Mucosa of rectum (tissue), 2 donors: ENCODE measurements around the gene GOLGA3.
"Not testable (repeated sequence)": the region's sequence is repeated elsewhere in the genome, so short reads cannot be mapped to it uniquely, and the experiment has no call there.

Experiments
- H3K27ac ChIP-seq, 2 donors: one replicate each; pipeline ENCODE4 v1.7.0; 2013; ENCODE audit warnings: inconsistent platforms in 2 of 2, low read depth in 2 of 2, low read length in 2 of 2
- H3K27me3 ChIP-seq, 2 donors: one replicate each; pipeline ENCODE4 v1.7.0; 2013; ENCODE audit warnings: low read length in 2 of 2; ENCODE audit not compliant: control insufficient read depth in 2 of 2, insufficient read depth in 2 of 2
- H3K36me3 ChIP-seq, 2 donors: one replicate each; pipeline ENCODE4 v1.7.0; 2013; ENCODE audit warnings: low read length in 2 of 2; ENCODE audit not compliant: control insufficient read depth in 2 of 2, insufficient read depth in 2 of 2
- H3K4me1 ChIP-seq, 2 donors: one replicate each; pipeline ENCODE4 v1.7.0; 2013; ENCODE audit warnings: low read length in 2 of 2, mild to moderate bottlenecking in 1 of 2; ENCODE audit not compliant: control insufficient read depth in 2 of 2, insufficient read depth in 2 of 2
- H3K4me3 ChIP-seq, 2 donors: one replicate each; pipeline ENCODE4 v1.7.0; 2013; ENCODE audit warnings: low read length in 2 of 2
- H3K9ac ChIP-seq, 2 donors: one replicate each; pipeline ENCODE4 v1.7.0; 2013; ENCODE audit warnings: low read length in 2 of 2, low read depth in 1 of 2, mild to moderate bottlenecking in 1 of 2
- H3K9me3 ChIP-seq, 2 donors: one replicate each; pipeline ENCODE4 v1.7.0; 2013; ENCODE audit warnings: low read length in 2 of 2; ENCODE audit not compliant: control insufficient read depth in 2 of 2
- donor health status: healthy.
- donor health status: Normal muscosa, but diverticular disease.

Gene GOLGA3

GRCh38 chr12:132814232-132814631 is 14.4 kb downstream of the GOLGA3 start:
- Histone ChIP-seq H3K9me3 (no peaks in the 10 kb centered on the region), H3K36me3 (peaks cover 51 to 68% of the 10 kb centered on the region in 2 donors), H3K4me1 (no peaks in the 10 kb centered on the region), H3K9ac (no peak overlapping the region), H3K27ac (no peak overlapping the region), H3K4me3 (no peak overlapping the region), H3K27me3 (no peaks in the 10 kb centered on the region)

- Histone ChIP-seq H3K27me3 (no peaks in the 10 kb centered on the region), H3K4me3 (no peak overlapping the region), H3K4me1 (no peaks in the 10 kb centered on the region), H3K36me3 (peaks cover 44 to 65% of the 10 kb centered on the region in 2 donors), H3K9ac (no peak overlapping the region), H3K9me3 (no peaks in the 10 kb centered on the region), H3K27ac (no peak overlapping the region)
These were observed 15.2 kb downstream of the GOLGA3 start for GRCh38 chr12:132813443-132813842.

- Histone ChIP-seq H3K36me3 (peaks cover 47 to 65% of the 10 kb centered on the region in 2 donors), H3K9me3 (no peaks in the 10 kb centered on the region), H3K4me1 (no peaks in the 10 kb centered on the region), H3K4me3 (no peak overlapping the region), H3K27ac (no peak overlapping the region), H3K9ac (no peak overlapping the region), H3K27me3 (no peaks in the 10 kb centered on the region)
These were observed 15.9 kb downstream of the GOLGA3 start for GRCh38 chr12:132812631-132813305.

- not testable (repeated sequence) for H3K27me3 ChIP-seq, H3K4me1 ChIP-seq, H3K27ac ChIP-seq, H3K9ac ChIP-seq, H3K4me3 ChIP-seq, H3K9me3 ChIP-seq
- H3K36me3 ChIP-seq = peaks cover 52 to 67% of the 10 kb centered on the region in 2 donors
These were observed 19.3 kb downstream of the GOLGA3 start for GRCh38 chr12:132809391-132809790.

DNA sequence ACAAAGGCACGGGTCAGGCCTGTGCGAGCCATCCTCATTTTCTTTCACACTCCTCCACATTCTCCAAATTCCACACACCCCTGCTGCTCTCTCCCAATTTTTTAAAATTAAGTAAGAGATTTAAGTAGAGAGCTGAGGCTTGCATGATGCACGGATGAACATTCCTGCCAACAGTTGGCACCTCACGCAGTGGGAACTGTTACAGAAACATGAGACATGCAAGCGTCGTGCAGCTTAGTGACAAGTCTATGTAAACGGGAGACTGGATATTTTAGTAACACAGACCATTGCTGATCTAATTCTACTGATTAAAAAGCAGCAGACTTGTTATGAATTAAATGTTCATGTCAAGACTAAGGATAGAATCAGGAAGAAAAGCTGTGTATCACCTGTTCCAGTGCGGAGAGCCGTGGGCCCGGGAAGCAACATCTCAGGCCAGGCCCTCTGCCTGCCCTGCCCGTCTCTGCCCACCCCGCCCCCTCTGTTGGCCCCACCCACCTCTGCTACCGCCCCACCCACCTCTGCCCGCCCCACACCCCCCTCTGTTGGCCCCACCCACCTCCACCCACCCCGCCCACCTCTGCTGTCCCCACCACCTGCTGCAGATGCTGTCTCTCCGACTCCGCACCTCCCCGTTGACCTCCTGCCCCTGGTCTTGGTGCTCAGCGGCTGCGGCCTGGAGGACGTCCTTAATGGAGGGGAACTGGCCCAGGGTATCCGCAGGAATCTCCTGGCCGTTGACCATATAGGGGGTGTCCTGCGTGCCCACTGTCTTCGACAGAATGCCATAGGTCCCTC is 21.2 kb downstream of the GOLGA3 start:
- no peak overlapping the region for H3K4me3 ChIP-seq

DNA sequence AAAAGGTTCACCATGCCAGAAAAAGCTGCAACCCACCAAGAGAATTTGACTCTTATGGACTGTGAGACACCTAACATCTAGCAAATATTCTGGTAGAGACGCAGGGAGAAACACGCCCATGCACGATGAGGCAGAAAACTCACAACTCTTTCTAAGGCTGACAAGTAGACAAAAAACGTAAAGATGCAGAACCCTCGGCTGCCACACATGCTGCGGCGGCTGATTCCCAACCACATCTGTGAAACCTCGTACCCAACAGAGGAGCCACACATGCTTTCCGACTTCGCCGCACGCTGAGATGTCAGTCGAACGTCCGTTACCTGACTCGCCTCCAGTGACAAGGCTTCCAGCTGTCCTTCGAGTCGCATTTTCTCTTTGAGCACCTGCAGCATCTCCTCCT is 21.8 kb downstream of the GOLGA3 start:
- no peaks in the 10 kb centered on the region for H3K9me3 ChIP-seq
- H3K27ac ChIP-seq = no peak overlapping the region
- H3K9ac ChIP-seq = no peak overlapping the region
- H3K36me3 ChIP-seq = peaks cover 52 to 65% of the 10 kb centered on the region in 2 donors
- no peaks in the 10 kb centered on the region for H3K27me3 ChIP-seq
- no peaks in the 10 kb centered on the region for H3K4me1 ChIP-seq
- no peak overlapping the region for H3K4me3 ChIP-seq

More for the DNA sequence above, 21.2 kb downstream of the GOLGA3 start:
- no peak overlapping the region for H3K9ac ChIP-seq
- peaks cover 54 to 68% of the 10 kb centered on the region in 2 donors for H3K36me3 ChIP-seq
- H3K27me3 ChIP-seq = no peaks in the 10 kb centered on the region
- H3K4me1 ChIP-seq = no peaks in the 10 kb centered on the region
- H3K27ac ChIP-seq = no peak overlapping the region
- no peaks in the 10 kb centered on the region for H3K9me3 ChIP-seq

DNA sequence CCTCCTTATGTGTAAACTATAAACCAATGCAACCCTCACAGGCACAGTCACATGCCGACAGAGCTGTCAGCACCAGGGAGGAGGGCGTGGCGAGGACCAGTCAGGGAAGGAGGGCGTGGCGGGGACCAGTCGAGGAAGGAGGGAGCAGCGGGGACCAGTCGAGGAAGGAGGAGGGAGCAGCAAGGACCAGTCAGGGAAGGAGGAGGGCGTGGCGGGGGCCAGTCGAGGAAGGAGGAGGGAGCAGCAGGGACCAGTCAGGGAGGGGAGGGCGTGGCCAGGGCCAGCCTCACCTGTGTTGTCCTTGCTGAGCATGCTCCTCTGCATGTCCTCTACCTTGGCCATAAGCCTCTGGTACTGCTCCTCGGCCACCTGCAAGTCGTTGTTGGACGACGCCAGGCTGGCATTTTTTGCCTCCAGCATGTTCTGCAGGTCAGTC is 24.2 kb downstream of the GOLGA3 start:
- no peak overlapping the region for H3K27ac ChIP-seq
- H3K4me1 ChIP-seq = no peaks in the 10 kb centered on the region
- peaks cover 70 to 74% of the 10 kb centered on the region in 2 donors for H3K36me3 ChIP-seq
- no peak overlapping the region for H3K4me3 ChIP-seq
- H3K9ac ChIP-seq = no peak overlapping the region
- H3K9me3 ChIP-seq = no peaks in the 10 kb centered on the region
- no peaks in the 10 kb centered on the region for H3K27me3 ChIP-seq

- no peak overlapping the region for H3K4me3 ChIP-seq
- H3K36me3 ChIP-seq = peaks cover 76 to 80% of the 10 kb centered on the region in 2 donors
- H3K27me3 ChIP-seq = no peaks in the 10 kb centered on the region
- no peaks in the 10 kb centered on the region for H3K4me1 ChIP-seq
- H3K27ac ChIP-seq = no peak overlapping the region
- no peak overlapping the region for H3K9ac ChIP-seq
- H3K9me3 ChIP-seq = no peaks in the 10 kb centered on the region
These were observed 24.8 kb downstream of the GOLGA3 start for GRCh38 chr12:132803888-132804287.

- peaks cover 80 to 81% of the 10 kb centered on the region in 2 donors for H3K36me3 ChIP-seq
- H3K27ac ChIP-seq = no peak overlapping the region
- H3K9me3 ChIP-seq = no peaks in the 10 kb centered on the region
- no peaks in the 10 kb centered on the region for H3K4me1 ChIP-seq
- no peak overlapping the region for H3K9ac ChIP-seq
- H3K4me3 ChIP-seq = no peak overlapping the region
- H3K27me3 ChIP-seq = no peaks in the 10 kb centered on the region
These were observed 25.5 kb downstream of the GOLGA3 start for GRCh38 chr12:132803125-132803524.

GRCh38 chr12:132801741-132802140 is 26.9 kb downstream of the GOLGA3 start:
- no peaks in the 10 kb centered on the region for H3K9me3 ChIP-seq
- no peak overlapping the region for H3K9ac ChIP-seq
- no peaks in the 10 kb centered on the region for H3K4me1 ChIP-seq
- no peaks in the 10 kb centered on the region for H3K27me3 ChIP-seq
- H3K4me3 ChIP-seq = no peak overlapping the region
- H3K36me3 ChIP-seq = peaks cover 80 to 83% of the 10 kb centered on the region in 2 donors
- H3K27ac ChIP-seq = no peak overlapping the region
